WTC11 (cell line): ENCODE results near the gene SLC2A5. TPM values are rescaled to one million over a fixed set of nuclear protein-coding genes. Genes with fewer than 3 reads are reported as not detected.
"Not testable (repeated sequence)": the region's sequence is repeated elsewhere in the genome, so short reads cannot be mapped to it uniquely, and the experiment has no call there.

Source experiments
- ATAC-seq: fragments of 200-7000 bp; cut with Tn5 transposase; 2 replicates; pipeline ENCODE4 v1.10.0; 2021; ENCODE audit warnings: mild to moderate bottlenecking, moderate library complexity
- CTCF ChIA-PET: fragments of 300-600 bp; sonication (Branson Sonifier 250); formaldehyde crosslinking; loops from one replicate; lab custom pipeline; 2021; ENCODE audit warnings: antibody characterized with exemption; lab: Charles Lee
- POLR2A ChIA-PET: fragments of 350-600 bp; sonication (Branson Sonifier 250); formaldehyde crosslinking; loops from one replicate; lab custom pipeline; 2021; ENCODE audit warnings: antibody characterized with exemption; lab: Charles Lee
- DNase-seq: peaks from one replicate; pipeline ENCODE4 v3.0.0; 2021; ENCODE audit warnings: low spot score
- H3K27ac Mint-ChIP-seq: 2 replicates; pipeline ENCODE4 v1.8.0; 2021; ENCODE audit warnings: mixed read lengths
- H3K27me3 Mint-ChIP-seq: 2 replicates; pipeline ENCODE4 v1.8.0; 2021; ENCODE audit warnings: low read depth, mild to moderate bottlenecking, moderate library complexity, mixed read lengths
- H3K36me3 Mint-ChIP-seq: 2 replicates; pipeline ENCODE4 v1.8.0; 2021; ENCODE audit warnings: mixed read lengths
- H3K4me1 Mint-ChIP-seq: 2 replicates; pipeline ENCODE4 v1.8.0; 2022; ENCODE audit warnings: mixed read lengths
- H3K4me3 Mint-ChIP-seq: 2 replicates; pipeline ENCODE4 v1.8.0; 2021; ENCODE audit warnings: mild to moderate bottlenecking, moderate library complexity, mixed read lengths
- H3K9me3 Mint-ChIP-seq: 2 replicates; pipeline ENCODE4 v1.8.0; 2021; ENCODE audit warnings: mixed read lengths
- CREM ChIP-seq: sonication (generic); formaldehyde crosslinking; IDR thresholded peaks from 2 replicates; pipeline ENCODE4 v1.8.1; 2022; ENCODE audit warnings: mild to moderate bottlenecking, missing genetic modification reagents, moderate library complexity
- ETV6 ChIP-seq: sonication (generic); formaldehyde crosslinking; IDR thresholded peaks from 2 replicates; pipeline ENCODE4 v1.8.1; 2022; ENCODE audit warnings: mild to moderate bottlenecking, missing genetic modification reagents
- FOXJ3 ChIP-seq: sonication (generic); formaldehyde crosslinking; IDR thresholded peaks from 2 replicates; pipeline ENCODE4 v1.9.0; 2021; ENCODE audit warnings: missing genetic modification reagents, mild to moderate bottlenecking, borderline replicate concordance
- HMGA2 ChIP-seq: fragments of 250-450 bp; sonication (Bioruptor Pico); IDR thresholded peaks from 2 replicates; pipeline ENCODE4 v1.4.0; 2021; ENCODE audit warnings: mild to moderate bottlenecking, moderate library complexity
- NR2C2 ChIP-seq: sonication (generic); formaldehyde crosslinking; IDR thresholded peaks from 2 replicates; pipeline ENCODE4 v1.8.0; 2022; ENCODE audit warnings: mild to moderate bottlenecking, missing genetic modification reagents
- NR3C1 ChIP-seq: sonication (generic); formaldehyde crosslinking; conservative IDR thresholded peaks from 2 replicates; pipeline ENCODE4 v1.8.1; 2023; ENCODE audit warnings: low read depth, mild to moderate bottlenecking, missing genetic modification reagents
- PRRX2 ChIP-seq: fragments of 250-450 bp; sonication (Bioruptor Pico); IDR thresholded peaks from 2 replicates; pipeline ENCODE4 v1.8.0; 2021; ENCODE audit warnings: mild to moderate bottlenecking
- SMAD4 ChIP-seq: sonication (generic); formaldehyde crosslinking; IDR thresholded peaks from 2 replicates; pipeline ENCODE4 v1.8.0; 2022; ENCODE audit warnings: mild to moderate bottlenecking, missing genetic modification reagents
- ZBTB43 ChIP-seq: sonication (generic); formaldehyde crosslinking; IDR thresholded peaks from 2 replicates; pipeline ENCODE4 v1.8.1; 2023; ENCODE audit warnings: mild to moderate bottlenecking, missing genetic modification reagents
- ZNF138 ChIP-seq: sonication (generic); formaldehyde crosslinking; conservative IDR thresholded peaks from 2 replicates; pipeline ENCODE4 v1.8.1; 2022; ENCODE audit warnings: mild to moderate bottlenecking, moderate library complexity, missing genetic modification reagents
- total RNA-seq: library from RNA; stranded (reverse); gene quantifications from 3 replicates; pipeline ENCODE4 v1.2.3, GENCODE V29; 2021
- TF ChIP-seq, protein P1 (sequence below): sonication (generic); formaldehyde crosslinking; IDR thresholded peaks from 2 replicates; pipeline ENCODE4 v1.8.0; 2022; ENCODE audit warnings: mild to moderate bottlenecking, missing genetic modification reagents
- TF ChIP-seq, protein P2 (sequence below): fragments of 250-450 bp; sonication (Bioruptor Pico); IDR thresholded peaks from 2 replicates; pipeline ENCODE4 v1.9.0; 2021; ENCODE audit warnings: mild to moderate bottlenecking
- TF ChIP-seq, protein P3 (sequence below): sonication (generic); formaldehyde crosslinking; IDR thresholded peaks from 2 replicates; pipeline ENCODE4 v1.8.1; 2022; ENCODE audit warnings: missing genetic modification reagents, borderline replicate concordance

Gene SLC2A5
- total RNA-seq, 1 experiment from 2014 or later: 0.04 TPM

DNA sequence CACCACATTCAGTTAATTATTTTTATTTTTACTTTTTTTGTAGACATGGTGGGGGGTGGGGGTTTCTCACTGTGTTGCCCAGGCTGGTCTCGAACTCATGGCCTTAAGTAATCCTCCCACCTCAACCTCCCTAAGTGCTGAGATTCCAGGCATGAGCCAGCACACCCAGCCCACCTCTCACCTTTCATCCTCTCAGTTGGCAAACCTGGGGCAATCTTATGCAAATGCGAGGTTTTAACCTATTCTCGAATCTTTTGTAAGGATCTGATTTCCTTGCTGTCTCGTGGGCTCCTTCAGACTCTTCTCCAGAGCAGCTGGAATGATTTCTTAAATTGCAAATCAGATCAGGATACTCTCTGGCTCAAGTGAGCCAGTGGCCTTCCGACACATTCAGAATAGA, 36.1 kb downstream of the SLC2A5 start (continued):
- TF ChIP-seq ETV6 (CRISPR knock-in tag): no peak

DNA sequence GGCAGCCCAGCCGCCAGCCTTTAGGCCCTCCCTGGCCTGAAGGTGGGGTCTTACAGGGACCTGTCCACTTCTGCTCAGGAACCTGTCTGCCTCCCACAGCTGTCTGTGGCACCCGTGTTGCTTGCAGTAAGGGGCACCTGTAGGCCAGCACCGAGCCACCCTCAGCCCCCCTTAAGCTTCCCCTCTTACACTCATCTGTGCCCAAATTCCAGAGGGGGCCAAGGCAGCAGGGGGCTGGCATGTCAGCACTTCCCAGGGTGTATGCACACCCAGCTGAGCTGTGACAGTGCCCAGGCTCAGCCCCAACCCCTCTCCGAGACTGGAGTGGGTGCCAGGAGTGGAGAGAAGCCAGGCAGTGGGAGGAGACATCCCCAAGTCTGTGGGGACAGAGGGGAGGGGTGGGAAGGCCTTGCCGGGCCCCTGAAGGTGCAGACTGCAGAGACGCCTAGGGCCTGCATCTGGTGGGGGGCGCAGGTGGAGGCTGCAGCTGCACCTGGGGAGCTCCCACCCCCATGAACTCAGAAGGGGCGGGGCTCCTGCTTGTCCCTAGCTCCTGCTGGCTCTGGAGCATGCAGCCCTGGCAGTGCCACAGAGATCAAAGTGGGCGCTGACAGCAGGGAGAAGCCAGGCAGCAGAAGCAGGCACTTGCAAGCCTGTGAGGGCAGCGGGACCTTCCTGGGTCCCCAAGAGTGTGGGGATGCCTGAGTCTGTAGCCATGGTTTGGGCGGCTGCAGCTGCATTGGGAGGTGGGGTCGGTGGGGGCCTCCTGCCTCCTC, 37.8 kb downstream of the SLC2A5 start:
- peaks cover 3% of the 10 kb centered on the region; the same call in 1 of the 2 replicates for H3K27me3 Mint-ChIP-seq
- POLR2A ChIA-PET: no interaction called here
- H3K36me3 Mint-ChIP-seq: peaks cover 12% of the 10 kb centered on the region
- H3K9me3 Mint-ChIP-seq: peaks cover 40% of the 10 kb centered on the region
- no peak for ATAC-seq
- H3K27ac Mint-ChIP-seq: no peak overlapping the region
- H3K4me3 Mint-ChIP-seq: no peak overlapping the region
- no peak for TF ChIP-seq FOXJ3 (CRISPR knock-in tag)
- TF ChIP-seq, all 79 proteins: peak for 0
- CTCF ChIA-PET: interaction anchor here (0.9 to 2.0 kb wide), 2 partner anchors 9 to 27 kb away, joined by 3 to 7 read pairs; no protein-coding TSS in a partner anchor
- DNase-seq: no peak
- peaks cover 10% of the 10 kb centered on the region for H3K4me1 Mint-ChIP-seq

GRCh38 chr1:9031077-9031476, 38.4 kb downstream of the SLC2A5 start:
- POLR2A ChIA-PET, H3K4me3 Mint-ChIP-seq, DNase-seq, H3K27ac Mint-ChIP-seq, ATAC-seq, H3K27me3 Mint-ChIP-seq: not testable (repeated sequence)
- peaks cover 10% of the 10 kb centered on the region for H3K4me1 Mint-ChIP-seq
- peaks cover 40% of the 10 kb centered on the region for H3K9me3 Mint-ChIP-seq
- CTCF ChIA-PET: interaction anchor here (2.0 kb wide), 1 partner anchor 26 kb away, joined by 7 read pairs; no protein-coding TSS in a partner anchor
- peaks cover 12% of the 10 kb centered on the region for H3K36me3 Mint-ChIP-seq

DNA sequence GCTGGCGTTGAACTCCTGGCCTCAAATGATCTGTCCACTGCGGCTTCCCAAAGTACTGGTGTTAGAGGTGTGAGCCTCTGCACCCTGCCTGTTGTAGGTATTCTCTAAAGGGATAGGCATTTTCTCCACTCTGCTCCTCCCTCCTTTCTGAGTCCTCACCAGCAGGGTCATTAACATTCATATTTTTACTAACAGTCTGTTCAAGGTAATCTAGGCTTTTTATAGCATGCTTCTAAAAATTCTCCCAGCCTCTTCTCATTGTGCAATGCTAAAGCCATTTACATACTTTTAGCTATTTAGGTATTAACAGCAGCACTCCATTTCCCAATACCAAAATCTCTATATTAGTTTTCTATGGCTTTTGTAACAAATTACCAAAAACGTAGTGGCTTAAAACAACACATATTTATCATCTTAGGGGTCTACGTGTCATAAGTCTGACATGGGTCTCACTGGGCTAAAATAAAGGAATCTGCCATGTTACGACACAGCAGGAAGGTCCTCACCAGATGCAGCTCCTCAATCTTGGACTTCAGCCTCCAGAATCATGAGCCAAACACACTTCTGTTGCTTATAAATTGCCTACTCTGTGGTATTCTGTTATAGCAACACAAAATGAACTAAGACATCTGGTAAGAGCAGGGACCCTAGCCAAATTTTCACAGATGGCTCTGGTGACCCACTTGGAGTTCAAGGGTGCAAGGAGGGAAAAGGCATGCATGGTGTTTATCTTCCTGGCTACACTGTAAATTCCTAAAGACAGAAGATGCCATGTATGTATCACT, 40.3 kb downstream of the SLC2A5 start:
- no peak for DNase-seq
- no peak for ATAC-seq
- no peak overlapping the region for H3K27ac Mint-ChIP-seq

DNA sequence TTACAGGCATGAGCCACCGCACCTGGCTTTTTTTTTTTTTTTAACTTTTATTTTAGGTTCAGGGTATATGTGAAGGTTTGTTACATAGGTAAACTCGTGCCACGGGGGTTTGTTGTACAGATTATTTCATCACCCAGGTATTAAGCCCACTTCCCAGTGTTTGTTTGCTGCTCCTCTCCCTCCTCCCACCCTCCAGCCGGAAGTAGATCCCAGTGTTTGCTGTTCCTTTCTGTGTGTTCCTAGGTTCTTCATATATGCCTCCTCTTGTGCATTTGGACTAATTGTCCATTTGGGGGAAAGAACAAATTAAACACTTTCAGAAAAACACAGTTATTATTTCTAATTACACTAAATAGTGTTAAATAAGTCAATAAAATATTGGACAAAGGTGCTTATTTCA, 42.1 kb downstream of the SLC2A5 start:
- Mint-ChIP-seq H3K27me3 (peaks cover 3% of the 10 kb centered on the region; the same call in 1 of the 2 replicates), H3K36me3 (peaks cover 8% of the 10 kb centered on the region), H3K9me3 (peaks cover 26% of the 10 kb centered on the region), H3K4me3 (no peak overlapping the region), H3K27ac (no peak overlapping the region), H3K4me1 (no peaks in the 10 kb centered on the region)
- ChIA-PET POLR2A (no interaction called here), CTCF (no interaction called here)
- ATAC-seq (no peak), DNase-seq (no peak)
- TF ChIP-seq CREM: no peak
- TF ChIP-seq, protein P1, sequence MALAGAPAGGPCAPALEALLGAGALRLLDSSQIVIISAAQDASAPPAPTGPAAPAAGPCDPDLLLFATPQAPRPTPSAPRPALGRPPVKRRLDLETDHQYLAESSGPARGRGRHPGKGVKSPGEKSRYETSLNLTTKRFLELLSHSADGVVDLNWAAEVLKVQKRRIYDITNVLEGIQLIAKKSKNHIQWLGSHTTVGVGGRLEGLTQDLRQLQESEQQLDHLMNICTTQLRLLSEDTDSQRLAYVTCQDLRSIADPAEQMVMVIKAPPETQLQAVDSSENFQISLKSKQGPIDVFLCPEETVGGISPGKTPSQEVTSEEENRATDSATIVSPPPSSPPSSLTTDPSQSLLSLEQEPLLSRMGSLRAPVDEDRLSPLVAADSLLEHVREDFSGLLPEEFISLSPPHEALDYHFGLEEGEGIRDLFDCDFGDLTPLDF (CRISPR knock-in tag): no peak
- TF ChIP-seq NR2C2 (CRISPR knock-in tag): no peak
- TF ChIP-seq SMAD4 (CRISPR knock-in tag): no peak

More for the DNA sequence above, 40.3 kb downstream of the SLC2A5 start:
- ChIA-PET CTCF (no interaction called here), POLR2A (interaction anchor here (0.6 kb wide), 1 partner anchor 221 kb away, joined by 3 read pairs; no protein-coding TSS in a partner anchor)
- H3K36me3 Mint-ChIP-seq: peaks cover 8% of the 10 kb centered on the region
- TF ChIP-seq ZNF138 (CRISPR knock-in tag) (no peak), PRRX2 (CRISPR knock-in tag) (no peak), ETV6 (CRISPR knock-in tag) (no peak), ZBTB43 (CRISPR knock-in tag) (no peak), HMGA2 (CRISPR knock-in tag) (no peak), NR3C1 (CRISPR knock-in tag) (no peak)
- TF ChIP-seq, protein P2, sequence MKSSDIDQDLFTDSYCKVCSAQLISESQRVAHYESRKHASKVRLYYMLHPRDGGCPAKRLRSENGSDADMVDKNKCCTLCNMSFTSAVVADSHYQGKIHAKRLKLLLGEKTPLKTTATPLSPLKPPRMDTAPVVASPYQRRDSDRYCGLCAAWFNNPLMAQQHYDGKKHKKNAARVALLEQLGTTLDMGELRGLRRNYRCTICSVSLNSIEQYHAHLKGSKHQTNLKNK (CRISPR knock-in tag): no peak
- TF ChIP-seq, protein P3, sequence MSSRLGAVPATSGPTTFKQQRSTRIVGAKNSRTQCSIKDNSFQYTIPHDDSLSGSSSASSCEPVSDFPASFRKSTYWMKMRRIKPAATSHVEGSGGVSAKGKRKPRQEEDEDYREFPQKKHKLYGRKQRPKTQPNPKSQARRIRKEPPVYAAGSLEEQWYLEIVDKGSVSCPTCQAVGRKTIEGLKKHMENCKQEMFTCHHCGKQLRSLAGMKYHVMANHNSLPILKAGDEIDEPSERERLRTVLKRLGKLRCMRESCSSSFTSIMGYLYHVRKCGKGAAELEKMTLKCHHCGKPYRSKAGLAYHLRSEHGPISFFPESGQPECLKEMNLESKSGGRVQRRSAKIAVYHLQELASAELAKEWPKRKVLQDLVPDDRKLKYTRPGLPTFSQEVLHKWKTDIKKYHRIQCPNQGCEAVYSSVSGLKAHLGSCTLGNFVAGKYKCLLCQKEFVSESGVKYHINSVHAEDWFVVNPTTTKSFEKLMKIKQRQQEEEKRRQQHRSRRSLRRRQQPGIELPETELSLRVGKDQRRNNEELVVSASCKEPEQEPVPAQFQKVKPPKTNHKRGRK: no peak
- peaks cover 3% of the 10 kb centered on the region; the same call in 1 of the 2 replicates for H3K27me3 Mint-ChIP-seq
- H3K9me3 Mint-ChIP-seq: peaks cover 26% of the 10 kb centered on the region
- H3K4me3 Mint-ChIP-seq: no peak overlapping the region
- peaks cover 8% of the 10 kb centered on the region for H3K4me1 Mint-ChIP-seq
